Loucy (cell line): Measurements from ENCODE around the gene GPRC5C.

Experiments
- H2AFZ ChIP-seq: fragments of 200-600 bp; sonication (generic); 2 replicates; pipeline ENCODE4 v1.6.0; 2016; ENCODE audit warnings: antibody characterized with exemption, mild to moderate bottlenecking, low read length, moderate library complexity
- H3F3A ChIP-seq: fragments of 200-600 bp; 2 replicates; pipeline ENCODE4 v1.6.0; 2016; ENCODE audit warnings: antibody characterized with exemption, low read depth, mild to moderate bottlenecking
- H3K27me3 ChIP-seq: fragments of 200-600 bp; sonication (generic); 2 replicates; pipeline ENCODE4 v1.6.1; 2014; ENCODE audit warnings: low read length, mild to moderate bottlenecking; ENCODE audit not compliant: insufficient read depth, poor library complexity, severe bottlenecking
- H3K36me3 ChIP-seq: fragments of 200-600 bp; sonication (generic); 2 replicates; pipeline ENCODE4 v1.6.1; 2016; ENCODE audit warnings: low read length; ENCODE audit not compliant: insufficient read depth
- H3K4me1 ChIP-seq: fragments of 200-600 bp; sonication (generic); 2 replicates; pipeline ENCODE4 v1.5.1; 2014; ENCODE audit warnings: low read length, mild to moderate bottlenecking; ENCODE audit not compliant: insufficient read depth, poor library complexity, severe bottlenecking
- H3K4me2 ChIP-seq: fragments of 200-600 bp; sonication (generic); 2 replicates; pipeline ENCODE4 v1.6.0; 2014; ENCODE audit warnings: antibody characterized with exemption, low read length, low read depth, mild to moderate bottlenecking; ENCODE audit not compliant: poor library complexity, severe bottlenecking
- H3K4me3 ChIP-seq: fragments of 200-600 bp; sonication (generic); 2 replicates; pipeline ENCODE4 v1.5.1; 2014; ENCODE audit warnings: low read length, mild to moderate bottlenecking, mixed read lengths; ENCODE audit not compliant: poor library complexity, severe bottlenecking
- H3K79me2 ChIP-seq: fragments of 200-600 bp; sonication (generic); 2 replicates; pipeline ENCODE4 v1.6.1; 2014; ENCODE audit warnings: low read length; ENCODE audit not compliant: insufficient read depth
- H3K9ac ChIP-seq: fragments of 200-600 bp; sonication (generic); 2 replicates; pipeline ENCODE4 v1.6.0; 2014; ENCODE audit warnings: mild to moderate bottlenecking, low read depth, low read length, moderate library complexity; ENCODE audit not compliant: poor library complexity, severe bottlenecking
- H3K9me2 ChIP-seq: fragments of 200-600 bp; sonication (generic); replicated peaks from 2 replicates; pipeline ENCODE4 v1.6.1; 2016; ENCODE audit warnings: low read depth, low read length, mixed read lengths
- H3K9me3 ChIP-seq: fragments of 200-600 bp; sonication (generic); 2 replicates; pipeline ENCODE4 v1.6.1; 2014; ENCODE audit warnings: mild to moderate bottlenecking, antibody characterized with exemption, low read length, low read depth; ENCODE audit not compliant: insufficient read depth
- H4K20me1 ChIP-seq: fragments of 200-600 bp; sonication (generic); 2 replicates; pipeline ENCODE4 v1.6.0; 2014; ENCODE audit warnings: antibody characterized with exemption, low read length, mild to moderate bottlenecking; ENCODE audit not compliant: insufficient read depth, poor library complexity, severe bottlenecking
- EZH2phosphoT487 ChIP-seq: fragments of 200-600 bp; IDR thresholded peaks from 2 replicates; pipeline ENCODE4 v1.6.1; 2018; ENCODE audit warnings: antibody characterized with exemption, mild to moderate bottlenecking, moderate library complexity, borderline replicate concordance
- TF ChIP-seq, protein P1 (sequence below): fragments of 200-600 bp; sonication (generic); conservative IDR thresholded peaks from 2 replicates; pipeline ENCODE4 v1.5.1; 2014; ENCODE audit warnings: mild to moderate bottlenecking, antibody characterized with exemption, low read length

Gene GPRC5C, protein sequence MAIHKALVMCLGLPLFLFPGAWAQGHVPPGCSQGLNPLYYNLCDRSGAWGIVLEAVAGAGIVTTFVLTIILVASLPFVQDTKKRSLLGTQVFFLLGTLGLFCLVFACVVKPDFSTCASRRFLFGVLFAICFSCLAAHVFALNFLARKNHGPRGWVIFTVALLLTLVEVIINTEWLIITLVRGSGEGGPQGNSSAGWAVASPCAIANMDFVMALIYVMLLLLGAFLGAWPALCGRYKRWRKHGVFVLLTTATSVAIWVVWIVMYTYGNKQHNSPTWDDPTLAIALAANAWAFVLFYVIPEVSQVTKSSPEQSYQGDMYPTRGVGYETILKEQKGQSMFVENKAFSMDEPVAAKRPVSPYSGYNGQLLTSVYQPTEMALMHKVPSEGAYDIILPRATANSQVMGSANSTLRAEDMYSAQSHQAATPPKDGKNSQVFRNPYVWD

DNA sequence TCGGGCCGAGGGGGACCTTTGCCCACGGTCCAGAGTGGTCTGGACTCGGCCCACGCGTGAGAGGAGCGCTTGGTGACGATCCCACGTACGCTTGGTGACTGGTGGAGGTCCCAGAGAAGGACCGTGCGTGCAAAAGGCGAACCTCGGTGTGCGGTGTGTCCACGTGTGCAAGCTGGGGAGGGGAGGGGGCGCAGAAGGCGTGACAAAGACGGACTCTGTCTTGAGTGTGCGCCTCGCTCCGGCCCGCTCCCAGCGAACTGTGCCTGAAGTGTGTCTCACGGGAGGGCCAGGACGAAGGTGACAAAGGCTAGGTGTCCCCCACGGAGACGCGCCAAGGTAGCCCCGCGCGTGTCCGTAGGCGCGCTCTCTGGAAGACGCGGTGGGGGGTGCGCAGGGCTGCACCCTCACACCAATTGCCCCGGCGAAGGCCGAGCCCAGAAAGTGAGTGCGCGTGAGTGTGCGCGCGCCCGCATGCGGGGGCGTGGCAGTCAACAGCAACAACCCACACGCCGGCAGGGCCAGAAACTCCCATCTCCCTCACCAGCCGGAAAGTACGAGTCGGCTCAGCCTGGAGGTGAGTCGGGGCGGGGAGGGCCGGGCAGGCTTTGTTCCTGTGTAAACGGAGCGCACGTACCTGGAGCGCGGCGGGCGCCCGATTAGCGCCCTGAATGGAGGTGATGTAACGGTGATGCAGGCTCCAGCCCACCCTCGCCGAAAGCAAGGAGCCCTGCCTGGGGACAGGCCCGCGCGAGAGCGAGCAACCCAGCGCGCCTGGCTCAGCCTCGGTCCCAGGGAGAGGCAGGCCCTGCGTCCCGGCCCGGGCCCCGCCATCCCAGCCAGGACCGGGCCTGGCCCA is at the start of gene GPRC5C:
GPRC5C (plus strand) TSS at position 521 of the 856 bp plus-strand sequence. CDS start 7,689 bp downstream, outside the sequence.
- Histone ChIP-seq H3K9me3 (no peaks in the 10 kb centered on the region), H4K20me1 (no peaks in the 10 kb centered on the region), H3K27me3 (no peaks in the 10 kb centered on the region), H2AFZ (no peak within 1 kb of the TSS), H3K79me2 (no peaks in the 10 kb centered on the region), H3K9ac (no peak within 1 kb of the TSS), H3K36me3 (no peaks in the 10 kb centered on the region), H3K4me1 (no peaks in the 10 kb centered on the region), H3K4me2 (no peak within 1 kb of the TSS), H3K4me3 (no peak within 1 kb of the TSS), H3K9me2 (no peaks in the 10 kb centered on the region), H3F3A (no peaks in the 10 kb centered on the region)
- TF ChIP-seq, protein P1, sequence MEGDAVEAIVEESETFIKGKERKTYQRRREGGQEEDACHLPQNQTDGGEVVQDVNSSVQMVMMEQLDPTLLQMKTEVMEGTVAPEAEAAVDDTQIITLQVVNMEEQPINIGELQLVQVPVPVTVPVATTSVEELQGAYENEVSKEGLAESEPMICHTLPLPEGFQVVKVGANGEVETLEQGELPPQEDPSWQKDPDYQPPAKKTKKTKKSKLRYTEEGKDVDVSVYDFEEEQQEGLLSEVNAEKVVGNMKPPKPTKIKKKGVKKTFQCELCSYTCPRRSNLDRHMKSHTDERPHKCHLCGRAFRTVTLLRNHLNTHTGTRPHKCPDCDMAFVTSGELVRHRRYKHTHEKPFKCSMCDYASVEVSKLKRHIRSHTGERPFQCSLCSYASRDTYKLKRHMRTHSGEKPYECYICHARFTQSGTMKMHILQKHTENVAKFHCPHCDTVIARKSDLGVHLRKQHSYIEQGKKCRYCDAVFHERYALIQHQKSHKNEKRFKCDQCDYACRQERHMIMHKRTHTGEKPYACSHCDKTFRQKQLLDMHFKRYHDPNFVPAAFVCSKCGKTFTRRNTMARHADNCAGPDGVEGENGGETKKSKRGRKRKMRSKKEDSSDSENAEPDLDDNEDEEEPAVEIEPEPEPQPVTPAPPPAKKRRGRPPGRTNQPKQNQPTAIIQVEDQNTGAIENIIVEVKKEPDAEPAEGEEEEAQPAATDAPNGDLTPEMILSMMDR = no peak
- TF ChIP-seq EZH2phosphoT487 = no peak

DNA sequence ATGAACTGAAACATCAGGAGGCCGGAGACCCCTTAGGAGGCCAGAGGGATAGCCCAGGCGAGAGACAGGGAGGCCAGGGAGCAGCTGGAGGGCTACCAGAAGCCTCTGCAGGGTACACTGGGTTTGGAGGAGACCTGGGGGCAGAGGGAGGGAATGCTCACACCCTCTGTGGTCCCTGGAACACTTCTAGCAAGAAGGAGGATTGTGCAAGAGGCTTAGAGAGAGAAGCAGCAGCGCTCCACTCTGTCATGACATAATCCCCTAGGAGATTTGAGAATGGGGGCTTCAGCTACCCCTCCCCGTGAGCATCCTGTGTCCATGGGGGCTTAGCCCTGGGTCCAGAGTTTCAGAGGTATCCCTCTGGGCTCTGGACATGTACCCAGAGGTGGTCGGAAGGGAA is 48.7 kb upstream of the GPRC5C start:
- Histone ChIP-seq H2AFZ (no peak overlapping the region), H3F3A (no peaks in the 10 kb centered on the region), H3K79me2 (no peaks in the 10 kb centered on the region), H3K27me3 (no peaks in the 10 kb centered on the region), H3K36me3 (no peaks in the 10 kb centered on the region), H3K9ac (no peak overlapping the region), H3K4me3 (no peak overlapping the region), H3K9me2 (no peaks in the 10 kb centered on the region), H3K9me3 (no peaks in the 10 kb centered on the region), H3K4me1 (peaks cover 12% of the 10 kb centered on the region), H4K20me1 (no peaks in the 10 kb centered on the region), H3K4me2 (no peak overlapping the region)
- TF ChIP-seq, protein P1 = no peak
- no peak for TF ChIP-seq EZH2phosphoT487

- H4K20me1 ChIP-seq = no peaks in the 10 kb centered on the region
- no peak overlapping the region for H2AFZ ChIP-seq
- H3K27me3 ChIP-seq = no peaks in the 10 kb centered on the region
- no peaks in the 10 kb centered on the region for H3F3A ChIP-seq
- H3K79me2 ChIP-seq = no peaks in the 10 kb centered on the region
- no peaks in the 10 kb centered on the region for H3K36me3 ChIP-seq
- H3K9ac ChIP-seq = no peak overlapping the region
- peaks cover 4% of the 10 kb centered on the region for H3K4me1 ChIP-seq
- TF ChIP-seq EZH2phosphoT487 = no peak
- TF ChIP-seq, protein P1 = no peak
- H3K4me2 ChIP-seq = no peak overlapping the region
- no peak overlapping the region for H3K4me3 ChIP-seq
- no peaks in the 10 kb centered on the region for H3K9me3 ChIP-seq
- H3K9me2 ChIP-seq = no peaks in the 10 kb centered on the region
These were observed 46.7 kb upstream of the GPRC5C start for GRCh38 chr17:74385201-74385600.
